Measurements from ENCODE around the gene GPR108.
"Not testable (repeated sequence)": the region's sequence is repeated elsewhere in the genome, so short reads cannot be mapped to it uniquely, and the experiment has no call there.

Gene GPR108

DNA sequence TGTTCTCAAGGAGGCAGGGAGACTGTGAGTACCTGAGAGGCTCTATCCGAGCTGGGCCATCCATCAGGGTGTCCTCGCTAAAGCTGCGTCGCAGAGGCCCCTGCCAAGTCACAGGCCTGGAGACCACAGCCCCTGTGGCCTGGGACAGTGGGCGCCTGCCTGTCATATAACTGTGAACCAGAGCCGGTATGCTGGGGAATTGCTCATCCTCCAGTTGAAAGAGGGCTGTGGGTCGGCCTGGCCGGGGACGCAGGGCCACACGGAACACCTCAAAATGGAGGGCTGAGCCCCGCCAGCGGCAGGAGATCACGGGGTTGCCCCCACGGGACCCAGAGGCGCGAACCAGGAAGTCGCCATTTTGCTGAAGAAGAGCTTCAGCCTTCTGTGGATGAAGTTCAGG lies 23.2 kb upstream of the GPR108 start:
- DNase-seq: no peak

- DNase-seq: no peak
Measured at GRCh38 chr19:6754653-6755463, 17.5 kb upstream of the GPR108 start.

DNA sequence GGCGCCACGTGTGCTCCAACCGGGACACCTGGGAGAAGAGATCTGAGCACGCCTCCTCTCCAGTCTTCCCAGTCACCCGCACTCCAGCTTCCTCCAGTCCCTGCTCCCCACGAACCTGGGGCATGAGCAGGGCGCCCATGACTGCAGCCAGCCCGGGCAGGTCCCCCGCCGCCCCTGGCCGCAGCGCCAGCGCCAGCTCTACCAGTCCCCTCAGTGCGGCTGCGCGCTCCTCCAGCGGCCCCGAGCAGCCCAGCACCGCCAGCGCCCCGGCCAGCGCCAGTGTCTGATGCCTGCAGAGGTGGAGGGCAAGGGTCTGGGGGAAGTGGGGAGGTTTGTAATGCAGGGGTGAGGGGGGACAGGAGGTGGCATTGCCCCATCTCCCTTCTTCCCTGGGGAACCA lies 16.8 kb upstream of the GPR108 start:
- no peak for DNase-seq

DNA sequence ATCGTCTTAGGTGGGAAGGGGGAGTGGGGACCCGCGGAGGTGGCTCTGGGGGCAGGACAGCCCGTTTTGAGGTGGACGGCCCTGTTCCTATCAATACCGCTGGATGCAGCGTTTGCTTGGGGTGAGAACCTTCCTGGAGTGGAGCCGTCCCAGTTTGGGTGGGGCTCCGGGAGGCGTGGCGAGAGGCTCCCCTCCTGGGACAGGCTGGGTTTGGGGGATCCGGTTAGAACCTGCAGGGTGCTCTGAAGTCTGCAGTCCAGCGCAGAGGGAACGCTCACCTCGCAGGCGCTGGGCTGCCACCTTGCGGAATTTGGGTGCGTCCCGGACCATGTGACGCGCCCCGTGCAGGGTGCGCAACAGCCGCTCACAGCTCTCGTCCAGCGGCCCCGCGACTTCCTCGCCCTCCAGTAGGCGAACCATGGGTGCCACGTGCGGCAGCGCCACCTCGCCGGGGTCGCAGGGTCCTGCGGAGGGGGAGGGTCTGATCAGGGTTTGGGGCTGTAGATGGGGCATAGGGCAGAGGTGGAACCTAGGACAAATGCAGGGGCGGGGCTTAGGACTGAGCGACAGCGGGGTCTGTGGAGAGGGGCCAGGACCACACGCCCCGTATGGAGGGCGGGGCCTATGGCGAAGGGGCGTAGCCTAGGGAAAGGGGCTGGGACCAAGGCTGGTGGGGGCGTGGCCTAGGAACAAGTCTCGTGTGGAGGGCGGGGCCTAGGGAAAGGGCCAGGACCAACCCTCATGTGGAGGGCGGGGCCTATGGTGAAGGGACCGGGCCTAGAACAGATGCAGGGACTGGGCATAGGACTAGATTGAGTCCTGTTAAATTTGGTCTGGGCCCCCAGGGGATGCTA lies 16.0 kb upstream of the GPR108 start:
- DNase-seq: peak; percentile 80

- DNase-seq: no peak
Measured at GRCh38 chr19:6752256-6753177, 15.1 kb upstream of the GPR108 start.

- no peak for DNase-seq
Measured at GRCh38 chr19:6751189-6751588, 13.8 kb upstream of the GPR108 start.

- DNase-seq: no peak
Measured at GRCh38 chr19:6750062-6750461, 12.7 kb upstream of the GPR108 start.

DNA sequence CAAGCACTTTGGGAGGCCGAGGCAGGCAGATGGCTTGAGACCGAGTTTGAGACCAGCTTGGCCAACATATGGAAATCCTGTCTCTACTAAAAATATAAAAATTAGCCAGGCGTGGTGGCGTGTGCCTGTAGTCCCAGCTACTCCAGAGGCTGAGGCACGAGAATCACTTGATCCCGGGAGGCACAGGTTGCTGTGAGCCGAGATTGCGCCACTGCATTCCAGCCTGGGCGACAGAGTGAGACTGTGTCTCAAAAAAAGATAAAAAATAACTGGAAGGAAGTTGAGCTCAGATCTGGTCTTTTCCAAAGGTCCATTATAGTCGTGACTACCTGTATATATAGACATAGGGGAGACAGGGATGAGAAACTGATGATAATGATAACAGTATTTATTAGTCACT lies 11.2 kb upstream of the GPR108 start:
- not testable (repeated sequence) for DNase-seq

GRCh38 chr19:6745965-6746364 lies 8.6 kb upstream of the GPR108 start:
- DNase-seq: no peak

DNA sequence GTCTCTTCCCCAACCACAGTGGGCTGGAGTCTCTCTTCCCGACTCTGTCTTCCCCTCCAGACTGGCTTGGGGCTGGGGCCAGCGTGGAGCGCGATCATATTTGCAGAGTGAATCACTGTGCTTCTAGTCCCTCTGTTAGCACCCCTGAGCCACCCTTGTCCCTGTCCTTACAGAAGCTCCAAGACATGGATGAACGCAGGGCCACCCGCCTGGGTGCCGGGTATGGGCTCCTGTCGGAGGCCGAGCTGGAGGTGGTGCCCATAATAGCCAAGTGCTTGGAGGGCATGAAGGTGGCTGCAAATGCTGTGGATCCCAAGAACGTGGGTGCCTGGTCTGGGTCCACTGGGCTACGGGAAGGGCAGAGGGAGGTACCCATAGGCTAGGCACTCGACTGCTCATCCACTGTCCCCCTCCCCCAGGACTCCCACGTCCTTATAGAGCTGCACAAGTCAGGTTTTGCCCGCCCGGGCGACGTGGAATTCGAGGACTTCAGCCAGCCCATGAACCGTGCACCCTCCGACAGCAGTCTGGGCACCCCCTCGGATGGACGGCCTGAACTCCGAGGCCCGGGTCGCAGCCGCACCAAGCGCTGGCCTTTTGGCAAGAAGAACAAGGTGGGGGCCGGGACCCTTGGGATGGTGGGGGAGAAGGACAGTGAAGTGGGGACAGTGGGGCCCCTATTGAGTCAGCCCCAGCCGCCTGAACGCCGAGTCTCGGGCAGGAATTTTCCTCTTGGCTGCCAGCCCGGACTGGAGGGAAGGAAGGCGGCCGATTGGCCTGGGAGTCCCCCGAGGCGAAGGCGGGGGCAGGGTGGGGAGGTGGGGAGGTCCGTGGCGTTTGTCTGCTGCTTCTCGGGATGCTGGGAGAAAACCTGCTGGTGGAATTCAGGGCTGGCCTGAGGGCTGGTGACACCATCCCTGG lies 7.3 kb upstream of the GPR108 start:
- DNase-seq: no peak

DNA sequence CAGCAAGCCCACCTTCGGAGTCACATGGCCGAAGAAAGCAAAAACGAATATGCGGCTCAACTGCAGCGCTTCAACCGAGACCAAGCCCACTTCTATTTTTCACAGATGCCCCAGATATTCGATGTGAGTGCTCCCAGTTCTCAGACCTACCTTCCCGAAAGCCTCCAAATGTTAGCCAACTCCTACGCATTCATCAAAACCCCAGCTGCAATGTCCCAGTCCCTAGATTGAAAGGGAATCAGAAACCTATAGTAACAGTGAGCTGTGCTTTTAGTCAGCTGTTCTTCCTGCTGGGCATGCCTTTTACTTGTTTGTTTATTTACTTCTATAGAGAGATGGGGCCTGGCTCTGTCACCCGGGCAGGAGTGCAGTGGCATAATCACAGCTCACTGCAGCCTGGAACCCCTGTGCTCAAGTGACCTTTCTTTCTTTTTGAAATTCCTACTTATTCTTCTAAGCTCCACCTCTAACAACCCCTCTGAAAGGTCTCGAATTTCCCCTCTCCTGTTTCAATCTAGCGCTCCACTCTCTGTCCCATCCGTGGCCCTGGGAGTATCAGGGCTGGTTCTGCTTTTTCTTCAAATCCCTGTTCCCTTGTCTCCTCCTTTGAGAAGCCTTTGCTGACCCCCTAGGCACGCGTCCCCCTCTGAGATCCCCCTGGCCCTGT lies 6.5 kb upstream of the GPR108 start:
- DNase-seq: no peak

DNA sequence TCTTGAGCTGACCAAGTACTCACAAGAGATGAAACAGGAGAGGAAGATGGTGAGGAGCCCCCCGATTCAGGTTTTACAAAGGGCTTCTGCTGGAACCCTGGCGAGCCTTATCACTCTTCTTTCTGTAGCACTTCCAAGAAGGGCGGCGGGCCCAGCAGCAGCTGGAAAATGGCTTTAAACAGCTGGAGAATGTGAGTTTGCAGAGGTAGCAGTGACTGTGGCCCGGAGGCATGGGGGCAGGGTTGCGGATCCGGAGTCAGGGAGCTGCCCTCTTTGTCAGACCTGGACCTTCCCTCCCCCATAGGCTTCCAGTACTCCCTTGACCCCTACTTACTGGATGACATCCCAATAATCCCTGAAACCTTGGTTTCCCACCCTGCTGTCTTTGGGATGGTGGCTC lies 5.7 kb upstream of the GPR108 start:
- no peak for DNase-seq

DNA sequence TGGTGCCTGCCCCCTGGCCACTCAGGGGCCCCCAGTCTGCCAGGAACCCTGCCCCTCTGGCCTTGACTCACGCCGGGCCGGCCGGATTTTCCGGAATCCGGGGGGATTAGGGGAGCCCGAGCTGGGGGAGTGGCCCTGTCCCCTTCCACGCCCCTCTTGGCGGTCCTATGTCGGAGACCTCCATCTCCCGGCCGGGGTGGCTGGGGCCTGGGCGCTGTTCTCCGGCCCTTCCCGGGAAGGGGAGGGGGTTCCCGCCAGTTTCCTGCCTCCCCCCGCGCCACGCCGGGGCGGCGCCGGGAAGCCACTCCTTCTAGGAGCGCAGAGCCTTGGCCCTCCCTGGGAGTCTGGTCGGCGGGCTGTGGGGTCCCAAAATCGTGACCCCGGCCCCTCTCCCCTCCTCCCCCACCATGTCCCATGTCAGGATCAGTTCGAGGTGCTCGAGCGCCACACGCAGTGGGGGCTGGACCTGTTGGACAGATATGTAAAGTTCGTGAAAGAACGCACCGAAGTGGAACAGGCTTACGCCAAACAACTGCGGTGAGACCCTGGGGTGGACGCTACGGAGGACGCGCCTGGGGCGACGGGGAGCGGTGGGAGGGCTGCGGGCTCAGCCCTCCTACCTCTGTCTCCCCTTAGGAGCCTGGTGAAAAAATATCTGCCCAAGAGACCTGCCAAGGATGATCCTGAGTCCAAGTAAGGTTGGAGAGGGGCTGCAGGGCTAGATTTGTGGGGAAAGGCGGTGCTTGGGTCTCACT lies 3.4 kb upstream of the GPR108 start:
- DNase-seq: peak; percentile 41

GRCh38 chr19:6739883-6740588 lies 2.7 kb upstream of the GPR108 start:
- DNase-seq: peak; percentile 52

- DNase-seq: peak; percentile 81
Measured at GRCh38 chr19:6739390-6739882, 2.1 kb upstream of the GPR108 start, which contains the start of gene TRIP10. TRIP10 (plus strand) TSS chr19:6739680; CDS start chr19:6739762, 82 bp downstream.

DNA sequence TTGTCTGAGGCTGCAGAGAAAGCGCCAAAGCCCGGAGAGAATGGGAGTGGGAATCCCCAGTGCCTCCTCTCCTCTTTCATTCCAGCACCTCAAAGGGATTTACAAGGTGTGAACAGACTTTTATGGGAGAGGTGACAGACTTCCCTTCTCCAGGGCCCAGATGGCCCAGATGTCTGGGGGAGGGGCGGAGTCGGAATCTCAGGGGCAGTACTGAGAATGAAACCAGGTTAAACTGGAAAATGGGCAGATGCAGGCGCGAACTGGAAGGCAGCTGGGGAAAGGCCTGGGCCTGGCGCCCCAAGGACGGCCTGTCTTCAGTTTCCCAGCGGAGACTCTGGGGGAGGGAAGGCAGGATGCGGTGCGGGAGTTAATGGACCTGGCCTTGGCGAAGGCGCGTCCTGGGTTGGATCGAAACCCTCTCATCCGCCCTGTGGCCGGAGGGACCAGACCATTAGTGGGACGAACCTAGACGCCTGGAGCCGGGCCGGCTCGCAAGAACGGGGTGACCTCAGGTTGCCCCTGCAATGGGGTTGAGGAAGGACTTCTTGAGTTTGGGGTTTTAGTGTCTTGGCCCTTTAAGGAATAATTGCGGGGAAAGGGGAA lies 1.5 kb upstream of the GPR108 start:
- peak; percentile 41 for DNase-seq

DNA sequence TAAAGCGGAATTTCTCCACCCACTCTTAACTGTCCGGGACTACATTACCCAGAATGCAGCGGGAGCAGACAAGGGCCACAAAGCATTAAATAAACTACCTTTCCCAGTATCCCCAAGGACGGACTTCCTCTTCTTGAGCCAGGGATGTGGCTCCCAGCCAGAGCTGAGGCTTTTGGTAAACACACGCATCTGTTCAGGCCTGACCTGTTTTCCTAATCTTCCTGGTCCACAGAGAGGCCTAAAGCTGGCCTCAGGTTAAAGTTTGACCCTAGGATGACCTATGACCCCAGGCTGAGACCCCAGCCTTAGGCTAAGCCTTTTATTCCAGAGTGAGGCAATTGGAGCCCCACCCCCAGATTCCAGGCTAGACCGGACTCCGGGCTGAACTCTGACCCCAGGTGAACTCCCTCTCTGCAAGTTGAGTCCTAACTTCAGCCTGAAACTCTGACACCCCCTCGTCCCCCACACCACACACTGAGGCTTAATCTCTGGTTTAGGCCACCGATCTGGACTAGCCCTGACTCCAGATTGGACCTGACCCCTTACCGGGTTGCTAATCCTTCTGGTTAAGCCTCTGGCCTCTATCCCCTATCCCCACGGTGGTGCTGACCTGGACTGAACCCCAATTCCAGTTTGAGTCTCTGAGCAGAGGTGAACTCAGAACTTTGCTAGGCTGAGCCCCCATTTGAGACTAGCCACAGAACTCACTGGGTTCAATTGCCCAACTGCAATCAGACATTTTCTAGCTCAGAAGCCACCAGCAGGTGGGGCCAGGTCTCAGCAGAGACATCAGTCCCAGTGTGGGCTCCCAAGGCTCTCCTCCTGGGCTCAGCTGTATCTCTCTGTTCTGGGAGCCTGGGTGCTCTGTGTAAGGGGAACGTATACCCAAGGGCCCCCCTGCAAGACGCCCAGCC lies 750 bp upstream of the GPR108 start:
- DNase-seq: peak; percentile 66

- peak; percentile 38 for DNase-seq
Measured at GRCh38 chr19:6736917-6737283, 480 bp downstream of the GPR108 start.

All from activated CD4-positive, CD25-positive, alpha-beta regulatory T cell treated with anti-CD3 and anti-CD28 coated beads, Interleukin-2, amount 50 U/mL, for 72 hours (primary cell).